Measurements from ENCODE around the gene BRI3BP. TPM values are rescaled to one million over a fixed set of nuclear protein-coding genes. Genes with fewer than 3 reads are reported as not detected.
"Not testable (repeated sequence)": the region's sequence is repeated elsewhere in the genome, so short reads cannot be mapped to it uniquely, and the experiment has no call there.

BRI3BP gene
- polyA plus RNA-seq, 1 donor from 2014 or later: 5.9 TPM

DNA sequence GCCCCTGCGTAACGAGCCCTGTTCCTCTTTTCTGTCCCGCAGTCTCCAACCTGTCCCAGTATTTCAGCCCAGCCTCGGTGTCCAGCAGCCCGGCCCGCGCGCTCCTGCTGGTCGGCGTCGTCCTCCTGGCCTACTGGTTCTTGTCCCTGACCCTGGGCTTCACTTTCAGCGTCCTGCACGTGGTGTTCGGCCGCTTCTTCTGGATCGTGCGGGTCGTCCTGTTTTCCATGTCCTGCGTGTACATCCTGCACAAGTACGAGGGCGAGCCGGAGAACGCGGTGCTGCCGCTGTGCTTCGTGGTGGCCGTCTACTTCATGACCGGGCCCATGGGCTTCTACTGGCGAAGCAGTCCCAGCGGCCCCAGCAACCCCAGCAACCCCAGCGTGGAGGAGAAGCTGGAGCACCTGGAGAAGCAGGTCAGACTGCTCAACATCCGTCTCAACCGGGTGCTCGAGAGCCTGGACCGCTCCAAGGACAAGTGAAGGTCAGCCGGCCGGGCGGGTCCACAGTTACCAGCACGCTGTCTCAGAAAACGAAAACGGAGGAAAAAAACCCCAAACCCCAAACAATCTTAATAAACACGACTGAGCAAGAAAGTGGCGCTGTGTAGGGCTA, 31.6 kb downstream of the BRI3BP start:
- no peak overlapping the region for H3K27ac Mint-ChIP-seq
- no peak overlapping the region for H3K4me3 Mint-ChIP-seq
- no peaks in the 10 kb centered on the region for H3K4me1 Mint-ChIP-seq
- H3K36me3 Mint-ChIP-seq: peaks cover 9% of the 10 kb centered on the region
- H3K9me3 Mint-ChIP-seq: no peaks in the 10 kb centered on the region
- H3K27me3 Mint-ChIP-seq: no peaks in the 10 kb centered on the region

DNA sequence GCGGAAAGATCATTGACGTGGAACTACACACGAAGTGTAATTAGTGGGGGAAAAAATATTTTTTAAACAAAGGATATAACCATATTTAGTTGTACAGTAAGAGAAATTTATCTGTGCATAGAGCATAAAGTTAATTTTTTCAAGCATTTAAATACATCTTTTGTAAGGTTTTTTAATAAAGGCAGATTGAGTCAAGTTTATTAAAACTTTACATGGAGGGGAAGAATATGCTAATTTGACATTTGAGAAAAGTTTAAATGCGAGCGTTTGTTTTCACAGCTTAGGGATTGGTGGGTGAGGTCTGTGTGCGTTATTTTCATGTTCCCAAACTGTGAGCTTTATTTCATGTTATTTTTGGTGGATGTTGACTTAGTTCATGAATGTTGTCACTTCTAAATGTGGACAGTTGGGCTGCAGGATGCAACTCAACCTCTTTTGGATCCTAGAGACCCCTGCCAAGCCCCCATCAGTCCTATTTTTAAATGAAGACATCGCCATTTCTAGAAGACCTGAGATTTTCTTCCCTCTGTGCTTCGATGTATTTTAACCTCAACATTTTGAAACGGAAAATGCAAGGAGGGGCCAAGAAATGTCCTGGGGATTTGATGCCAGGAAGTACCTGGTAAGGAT, 32.3 kb downstream of the BRI3BP start:
- H3K27ac Mint-ChIP-seq: no peak overlapping the region
- no peaks in the 10 kb centered on the region for H3K9me3 Mint-ChIP-seq
- no peaks in the 10 kb centered on the region for H3K27me3 Mint-ChIP-seq
- peaks cover 9% of the 10 kb centered on the region for H3K36me3 Mint-ChIP-seq
- no peak overlapping the region for H3K4me3 Mint-ChIP-seq
- no peaks in the 10 kb centered on the region for H3K4me1 Mint-ChIP-seq

- Mint-ChIP-seq H3K27me3 (no peaks in the 10 kb centered on the region), H3K4me3 (no peak overlapping the region), H3K27ac (no peak overlapping the region), H3K4me1 (peaks cover 0 to 2% (median 0%) of the 10 kb centered on the region in 3 donors), H3K36me3 (peaks cover 7% of the 10 kb centered on the region), H3K9me3 (no peaks in the 10 kb centered on the region)
Measured at GRCh38 chr12:125028106-125028505, 34.7 kb downstream of the BRI3BP start.

- Mint-ChIP-seq H3K9me3 (no peaks in the 10 kb centered on the region), H3K4me3 (no peak overlapping the region), H3K4me1 (peaks cover 0 to 2% (median 0%) of the 10 kb centered on the region in 3 donors), H3K27me3 (no peaks in the 10 kb centered on the region), H3K36me3 (peaks cover 7% of the 10 kb centered on the region), H3K27ac (no peak overlapping the region)
Measured at GRCh38 chr12:125029761-125030358, 36.4 kb downstream of the BRI3BP start.

DNA sequence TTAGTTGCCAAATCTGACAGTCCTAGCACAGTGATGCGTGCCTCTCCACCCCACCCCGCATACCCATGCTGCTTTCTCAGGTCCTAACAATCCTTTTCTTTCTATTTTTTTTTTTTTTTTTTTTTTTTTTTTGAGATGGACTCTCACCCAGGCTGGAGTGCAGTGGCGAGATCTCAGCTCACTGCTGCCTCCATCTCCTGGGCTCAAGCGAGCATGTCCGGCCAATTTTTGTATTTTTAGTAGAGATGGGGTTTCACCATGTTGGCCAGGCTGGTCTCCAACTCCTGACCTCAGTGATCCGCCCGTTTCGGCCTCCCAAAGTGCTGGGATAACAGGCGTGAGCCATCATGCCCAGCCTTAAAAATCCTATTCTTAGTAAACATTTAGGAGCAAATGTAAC, 38.0 kb downstream of the BRI3BP start:
- H3K4me1 Mint-ChIP-seq, H3K27ac Mint-ChIP-seq, H3K9me3 Mint-ChIP-seq, H3K27me3 Mint-ChIP-seq, H3K36me3 Mint-ChIP-seq, H3K4me3 Mint-ChIP-seq: not testable (repeated sequence)

GRCh38 chr12:125032466-125033152, 39.2 kb downstream of the BRI3BP start:
- H3K27me3 Mint-ChIP-seq: no peaks in the 10 kb centered on the region
- no peak overlapping the region for H3K4me3 Mint-ChIP-seq
- peaks cover 4% of the 10 kb centered on the region for H3K36me3 Mint-ChIP-seq
- H3K4me1 Mint-ChIP-seq: peaks cover 0 to 2% (median 0%) of the 10 kb centered on the region in 3 donors
- H3K9me3 Mint-ChIP-seq: no peaks in the 10 kb centered on the region
- H3K27ac Mint-ChIP-seq: no peak overlapping the region

GRCh38 chr12:125033288-125033687, 39.8 kb downstream of the BRI3BP start:
- no peaks in the 10 kb centered on the region for H3K9me3 Mint-ChIP-seq
- H3K4me1 Mint-ChIP-seq: peaks cover 0 to 2% (median 0%) of the 10 kb centered on the region in 3 donors
- no peak overlapping the region for H3K4me3 Mint-ChIP-seq
- peak overlapping the region in 1 of 3 donors; percentile 20 for H3K27ac Mint-ChIP-seq
- no peaks in the 10 kb centered on the region for H3K27me3 Mint-ChIP-seq
- peaks cover 1% of the 10 kb centered on the region for H3K36me3 Mint-ChIP-seq

DNA sequence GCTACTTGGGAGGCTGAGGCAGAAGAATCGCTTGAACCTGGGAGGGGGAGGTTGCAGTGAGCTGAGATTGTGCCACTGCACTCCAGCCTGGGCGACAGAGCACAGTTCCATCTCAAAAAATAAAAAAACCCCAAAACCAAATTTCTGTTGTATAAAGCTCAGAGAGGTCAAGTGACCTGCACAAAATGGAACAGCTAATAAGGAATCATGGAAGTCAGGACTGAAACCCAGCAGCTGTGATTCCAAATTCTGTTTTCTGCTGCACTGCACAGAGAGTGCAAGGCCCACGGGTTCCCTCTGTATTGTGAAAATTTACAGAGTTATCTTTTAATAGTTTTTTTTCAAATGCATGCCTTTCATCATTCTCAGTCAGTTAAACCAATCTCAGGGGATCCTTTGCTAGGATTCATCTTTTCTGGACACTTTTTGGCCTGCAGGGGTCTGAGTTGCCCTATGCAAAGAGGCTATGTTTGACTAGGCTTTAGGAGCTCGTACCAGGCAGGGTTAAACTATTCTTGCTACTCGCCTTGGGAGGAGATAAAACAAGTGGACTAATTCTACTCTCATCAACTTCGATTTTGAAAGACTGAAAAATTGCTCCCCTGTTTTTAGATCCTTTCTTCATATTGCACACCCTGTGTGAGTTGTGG, 45.7 kb downstream of the BRI3BP start:
- H3K4me1 Mint-ChIP-seq: no peaks in the 10 kb centered on the region
- H3K4me3 Mint-ChIP-seq: no peak overlapping the region
- no peaks in the 10 kb centered on the region for H3K36me3 Mint-ChIP-seq
- no peaks in the 10 kb centered on the region for H3K9me3 Mint-ChIP-seq
- H3K27ac Mint-ChIP-seq: no peak overlapping the region
- no peaks in the 10 kb centered on the region for H3K27me3 Mint-ChIP-seq

GRCh38 chr12:125049093-125049458, 55.6 kb downstream of the BRI3BP start:
- H3K4me1 Mint-ChIP-seq: peaks cover 3 to 7% (median 4%) of the 10 kb centered on the region in 3 donors
- no peaks in the 10 kb centered on the region for H3K27me3 Mint-ChIP-seq
- H3K27ac Mint-ChIP-seq: peak overlapping the region; percentile 68 to 95 (median 93)
- peak overlapping the region; percentile 88 to 97 (median 93) for H3K4me3 Mint-ChIP-seq
- H3K9me3 Mint-ChIP-seq: peaks cover 0 to 1% (median 0%) of the 10 kb centered on the region in 3 donors
- H3K36me3 Mint-ChIP-seq: peaks cover 2% of the 10 kb centered on the region

DNA sequence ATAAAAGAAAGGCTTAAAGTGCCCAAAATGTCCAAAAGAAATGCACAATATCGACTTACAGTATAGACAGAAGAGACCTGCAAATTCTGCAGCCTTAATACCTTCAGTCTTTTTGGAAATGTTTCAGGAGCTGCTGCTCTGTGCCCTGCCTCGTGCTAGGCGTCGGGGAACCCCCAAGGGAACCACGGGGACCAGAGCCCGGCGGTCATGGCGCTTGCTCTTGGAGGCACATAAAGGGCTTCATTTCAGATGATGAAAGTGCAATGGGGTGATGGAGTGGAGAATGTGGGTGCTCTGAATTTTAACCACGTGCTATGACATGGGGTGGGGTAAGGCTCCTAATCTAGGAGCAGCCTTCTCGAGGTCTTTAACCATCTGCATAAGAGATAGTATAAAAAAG, 57.0 kb downstream of the BRI3BP start:
- Mint-ChIP-seq H3K9me3 (peaks cover 0 to 1% (median 0%) of the 10 kb centered on the region in 3 donors), H3K4me1 (peaks cover 3 to 7% (median 4%) of the 10 kb centered on the region in 3 donors), H3K27me3 (no peaks in the 10 kb centered on the region), H3K36me3 (peaks cover 3% of the 10 kb centered on the region), H3K4me3 (peak overlapping the region; percentile 51 to 89 (median 74)), H3K27ac (peak overlapping the region in 1 of 3 donors; percentile 68)

DNA sequence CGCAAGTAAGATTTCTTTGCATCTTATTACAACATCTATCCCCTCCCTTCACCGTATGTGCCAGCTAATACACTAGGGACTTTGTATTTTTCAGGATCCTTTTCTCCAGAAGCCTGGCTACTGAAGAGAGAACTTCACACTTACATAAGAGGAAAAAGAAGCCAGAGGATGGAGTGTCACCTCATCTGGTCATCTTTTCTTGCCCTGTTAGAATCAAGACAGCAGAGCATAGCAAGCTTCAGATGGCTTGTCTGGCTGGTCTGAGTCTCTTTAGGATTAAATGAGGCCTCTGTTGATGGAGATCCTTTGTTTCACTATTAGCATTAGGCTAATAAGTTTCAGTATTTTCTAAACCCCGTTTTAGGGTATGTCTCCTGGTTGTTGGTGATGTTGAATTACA, 57.4 kb downstream of the BRI3BP start:
- peaks cover 3% of the 10 kb centered on the region for H3K36me3 Mint-ChIP-seq
- no peaks in the 10 kb centered on the region for H3K27me3 Mint-ChIP-seq
- peaks cover 0 to 1% (median 0%) of the 10 kb centered on the region in 3 donors for H3K9me3 Mint-ChIP-seq
- H3K27ac Mint-ChIP-seq: peak overlapping the region in 1 of 3 donors; percentile 68
- H3K4me3 Mint-ChIP-seq: peak overlapping the region; percentile 51 to 89 (median 74)
- peaks cover 3 to 7% (median 4%) of the 10 kb centered on the region in 3 donors for H3K4me1 Mint-ChIP-seq

- Mint-ChIP-seq H3K9me3 (peaks cover 0 to 1% (median 0%) of the 10 kb centered on the region in 3 donors), H3K36me3 (peaks cover 3% of the 10 kb centered on the region), H3K27ac (no peak overlapping the region), H3K4me3 (peak overlapping the region in 1 of 4 donors; percentile 9), H3K27me3 (peaks cover 7% of the 10 kb centered on the region), H3K4me1 (peaks cover 3 to 4% (median 4%) of the 10 kb centered on the region in 3 donors)
Measured at GRCh38 chr12:125053821-125054220, 60.4 kb downstream of the BRI3BP start.

GRCh38 chr12:125055591-125055990, 62.1 kb downstream of the BRI3BP start:
- Mint-ChIP-seq H3K27me3 (peaks cover 10% of the 10 kb centered on the region), H3K4me3 (peak overlapping the region in 1 of 4 donors; percentile 11), H3K36me3 (peaks cover 2% of the 10 kb centered on the region), H3K4me1 (no peaks in the 10 kb centered on the region), H3K27ac (no peak overlapping the region), H3K9me3 (no peaks in the 10 kb centered on the region)

DNA sequence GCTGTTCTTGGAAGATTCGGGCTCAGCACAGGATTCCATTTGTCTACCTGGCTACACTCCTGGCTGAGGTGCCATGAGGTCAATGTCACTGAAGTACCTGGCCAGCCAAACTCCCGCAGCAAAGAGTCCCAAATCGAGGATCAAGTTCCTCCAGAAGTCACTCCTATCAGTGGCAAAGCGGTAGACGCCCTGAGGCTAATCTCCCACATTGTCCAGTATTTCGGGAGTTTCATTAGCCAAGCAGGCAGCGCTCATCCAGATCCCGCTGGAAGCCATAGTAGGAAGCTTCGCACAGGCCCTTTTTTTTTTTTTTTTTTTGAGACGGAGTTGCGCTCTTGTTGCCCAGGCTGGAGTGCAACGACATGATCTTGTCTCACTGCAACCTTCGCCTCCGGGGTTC, 62.9 kb downstream of the BRI3BP start:
- Mint-ChIP-seq H3K4me1 (no peaks in the 10 kb centered on the region), H3K36me3 (peaks cover 2% of the 10 kb centered on the region)

GRCh38 chr12:125057708-125058107, 64.3 kb downstream of the BRI3BP start:
- no peaks in the 10 kb centered on the region for H3K9me3 Mint-ChIP-seq
- no peaks in the 10 kb centered on the region for H3K4me1 Mint-ChIP-seq
- H3K27me3 Mint-ChIP-seq: peaks cover 13% of the 10 kb centered on the region
- no peak overlapping the region for H3K4me3 Mint-ChIP-seq
- H3K27ac Mint-ChIP-seq: no peak overlapping the region
- H3K36me3 Mint-ChIP-seq: peaks cover 2% of the 10 kb centered on the region

More for the DNA sequence above, 62.9 kb downstream of the BRI3BP start:
- Mint-ChIP-seq H3K4me3 (no peak overlapping the region), H3K27me3 (peaks cover 10% of the 10 kb centered on the region), H3K27ac (no peak overlapping the region), H3K9me3 (no peaks in the 10 kb centered on the region)

Data from IgD-negative memory B cell (primary cell).